ENCODE results near the gene ACCSL.

Gene ACCSL

DNA sequence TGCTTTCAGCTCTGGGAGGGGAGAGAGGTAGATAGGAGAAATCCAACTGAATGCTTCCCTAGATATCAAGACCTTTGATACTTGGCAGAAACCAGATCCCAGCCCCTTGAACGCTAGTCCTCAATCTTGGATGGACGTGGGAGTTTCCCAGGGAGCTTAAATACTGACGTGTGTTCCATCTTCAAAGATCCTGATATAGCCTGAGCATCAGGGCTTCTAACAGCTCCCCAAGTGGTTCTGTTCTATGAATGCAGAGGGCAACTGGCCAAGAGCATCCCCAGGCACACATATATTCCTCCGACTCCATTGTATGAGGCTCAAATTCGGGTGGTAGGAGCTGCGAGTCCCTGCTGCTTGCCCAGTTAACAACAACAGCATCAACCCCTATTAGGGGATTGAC lies 9.6 kb downstream of the ACCSL start:
- FAIRE-seq (no peak), DNase-seq (ENCODE audit: insufficient read length, low spot score) (no peak)

DNA sequence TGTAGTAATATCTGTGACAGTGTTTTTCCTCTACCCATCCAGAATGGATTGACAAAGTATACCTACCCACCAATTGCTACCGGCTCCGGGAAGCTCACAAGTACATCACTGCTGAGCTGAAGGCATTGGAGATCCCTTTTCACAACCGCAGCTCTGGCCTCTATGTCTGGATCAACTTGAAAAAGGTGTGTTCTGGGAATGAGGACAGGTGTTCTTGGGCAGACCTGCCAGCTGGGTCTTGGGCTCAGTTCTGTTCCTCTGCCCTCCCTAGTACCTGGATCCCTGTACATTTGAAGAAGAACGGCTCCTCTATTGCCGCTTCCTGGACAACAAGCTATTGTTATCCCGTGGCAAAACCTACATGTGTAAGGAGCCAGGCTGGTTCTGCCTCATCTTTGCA lies 10.5 kb downstream of the ACCSL start:
- no peak for TF ChIP-seq POLR2A (IDR thresholded peaks at IDR 0.05; ENCODE audit: low read depth, low read length)
- no peak for FAIRE-seq
- DNase-seq (ENCODE audit: insufficient read length, low spot score), result no peak

More for the DNA sequence above, 9.6 kb downstream of the ACCSL start:
- TF ChIP-seq POLR2A (IDR thresholded peaks at IDR 0.05; ENCODE audit: low read depth, low read length), result no peak

DNA sequence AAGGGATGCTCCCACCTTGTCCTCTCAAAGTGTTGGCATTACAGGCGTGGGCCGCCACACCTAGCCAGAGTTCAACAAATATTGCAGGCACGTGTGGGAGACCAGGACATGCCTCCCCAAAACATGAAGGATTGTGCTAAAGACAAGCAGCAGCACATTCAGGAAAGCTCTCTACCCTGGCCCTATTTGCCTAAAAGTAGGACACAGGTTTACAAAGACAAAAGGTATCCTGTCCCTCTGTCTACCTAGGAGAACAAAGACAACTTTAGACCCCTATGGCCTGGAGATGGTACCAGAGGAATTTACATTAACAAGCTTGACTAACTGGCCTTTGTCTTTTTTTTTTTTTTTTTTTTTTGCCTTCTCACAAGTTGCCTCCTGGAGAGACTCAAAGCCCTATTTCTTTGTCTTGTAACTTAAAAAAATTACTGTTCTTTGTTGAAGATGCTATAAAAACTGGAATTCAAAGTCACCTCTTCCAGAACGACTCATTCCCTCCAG lies 17.4 kb downstream of the ACCSL start:
- DNase-seq (ENCODE audit: insufficient read length, low spot score) (no peak), FAIRE-seq (no peak)
- no peak for TF ChIP-seq POLR2A (IDR thresholded peaks at IDR 0.05; ENCODE audit: low read depth, low read length)

DNA sequence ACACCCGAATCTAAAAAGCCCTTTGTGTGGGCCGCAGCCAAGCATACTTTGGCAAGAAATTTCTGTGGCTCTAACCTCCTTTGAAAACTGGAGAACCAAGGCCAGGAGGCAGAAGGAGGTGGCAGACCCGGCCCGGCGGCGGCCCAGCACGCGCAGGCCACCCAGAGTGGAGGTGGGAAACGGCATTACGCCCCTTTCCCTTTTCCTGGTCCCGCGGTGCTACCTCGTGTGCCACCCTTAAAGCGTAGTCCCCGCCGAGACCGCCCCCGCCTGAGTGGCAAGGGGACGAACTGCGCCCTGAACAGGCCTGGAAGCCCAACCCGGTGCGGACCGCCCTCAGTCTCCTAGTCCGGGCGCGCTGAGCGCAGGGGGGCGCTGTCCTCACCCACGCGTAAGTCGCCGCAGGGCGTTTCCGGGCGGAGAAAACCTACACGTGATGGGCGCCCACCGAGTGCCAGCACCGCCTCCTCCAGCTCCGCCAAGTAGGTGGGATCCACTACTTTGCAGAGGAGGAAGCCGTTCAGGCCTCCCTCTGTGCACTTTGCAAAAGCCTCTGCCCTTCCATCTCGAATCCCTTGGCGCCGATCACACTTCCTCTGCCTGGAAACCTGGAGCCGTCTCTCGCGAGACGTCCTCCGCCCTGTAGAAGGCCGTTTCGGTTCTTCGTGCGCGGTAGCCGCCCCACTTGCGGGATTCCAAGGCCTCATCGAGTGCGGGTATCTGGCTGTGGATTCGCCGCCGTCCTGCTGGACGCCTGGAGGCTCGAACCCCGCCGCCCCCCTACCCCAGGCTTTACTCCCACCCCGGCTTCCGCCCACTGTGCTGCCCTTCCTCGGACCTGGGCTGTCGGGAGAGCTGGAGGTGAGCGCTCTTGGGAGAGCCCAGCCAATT lies 18.3 kb downstream of the ACCSL start, which contains the start of gene ACCS:
Gene ACCS (plus strand): TSS at position 430 of the 891 bp plus-strand sequence. CDS start 1,358 bp downstream, outside the sequence.
- TF ChIP-seq POLR2A (IDR thresholded peaks at IDR 0.05; ENCODE audit: low read depth, low read length), result peak; percentile 74
- peak; percentile 65 for FAIRE-seq
- peak; percentile 95 for DNase-seq (ENCODE audit: insufficient read length, low spot score)

DNA sequence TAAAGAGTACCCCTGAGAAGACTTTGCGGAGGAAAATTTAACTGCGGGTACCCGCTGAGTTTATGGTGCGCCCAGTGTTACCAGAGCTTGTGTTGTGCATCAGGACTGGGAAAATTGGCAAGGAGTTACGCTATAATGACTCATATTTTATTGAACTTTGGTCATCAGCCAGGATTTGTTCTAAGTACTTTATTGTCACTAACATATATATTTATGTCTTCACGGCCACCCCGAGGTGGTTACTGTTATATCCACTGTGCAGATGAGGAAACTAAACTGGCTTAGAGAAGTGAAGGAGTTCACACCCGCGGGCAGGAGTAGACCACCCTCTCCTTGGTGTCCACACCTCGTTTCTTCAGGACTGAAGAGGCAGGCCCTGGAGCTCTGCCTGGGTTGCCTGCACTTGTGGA lies 19.0 kb downstream of the ACCSL start:
- FAIRE-seq (peak; percentile 50), DNase-seq (ENCODE audit: insufficient read length, low spot score) (peak; percentile 55)
- no peak for TF ChIP-seq POLR2A (IDR thresholded peaks at IDR 0.05; ENCODE audit: low read depth, low read length)

DNA sequence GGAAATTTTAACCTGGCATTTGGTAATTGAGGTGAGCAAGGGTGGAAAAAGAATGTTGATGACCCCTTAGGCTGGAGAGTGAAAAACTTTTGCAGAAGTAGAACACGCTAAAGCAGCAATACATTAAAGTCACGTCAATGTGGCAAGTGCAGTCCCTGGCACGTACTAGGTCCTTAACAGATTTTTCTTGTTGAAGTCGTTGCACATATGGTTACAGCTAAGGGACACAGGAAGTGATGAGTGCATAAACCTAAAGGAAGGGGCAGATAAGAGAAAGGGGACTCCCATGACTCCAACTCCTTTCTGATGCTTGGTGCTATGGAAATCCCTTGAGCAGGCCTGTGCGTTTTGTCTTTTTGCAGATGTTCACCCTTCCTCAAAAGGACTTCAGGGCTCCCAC lies 19.5 kb downstream of the ACCSL start:
- no peak for TF ChIP-seq POLR2A (IDR thresholded peaks at IDR 0.05; ENCODE audit: low read depth, low read length)
- FAIRE-seq (no peak), DNase-seq (ENCODE audit: insufficient read length, low spot score) (no peak)

DNA sequence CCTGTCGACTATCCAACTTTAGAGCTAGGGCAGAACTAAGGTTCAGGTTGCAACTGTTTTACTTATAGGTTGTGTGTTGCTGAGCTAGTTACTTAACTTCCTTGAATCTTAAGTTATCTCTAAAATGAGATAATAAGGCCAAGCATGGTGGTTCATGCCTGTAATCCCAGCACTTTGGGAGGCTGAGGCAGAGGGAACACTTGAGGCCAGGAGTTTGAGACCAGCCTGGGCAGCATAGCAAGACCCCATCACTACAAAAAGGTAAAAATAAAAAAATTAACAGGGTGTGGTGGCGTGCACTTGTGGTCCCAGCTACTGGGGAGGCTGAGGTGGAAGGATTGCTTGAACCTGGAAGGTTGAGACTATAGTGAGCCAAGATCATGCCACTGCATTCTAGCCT lies 20.4 kb downstream of the ACCSL start:
- TF ChIP-seq POLR2A (IDR thresholded peaks at IDR 0.05; ENCODE audit: low read depth, low read length), result no peak
- DNase-seq (ENCODE audit: insufficient read length, low spot score), result no peak
- FAIRE-seq, result no peak

DNA sequence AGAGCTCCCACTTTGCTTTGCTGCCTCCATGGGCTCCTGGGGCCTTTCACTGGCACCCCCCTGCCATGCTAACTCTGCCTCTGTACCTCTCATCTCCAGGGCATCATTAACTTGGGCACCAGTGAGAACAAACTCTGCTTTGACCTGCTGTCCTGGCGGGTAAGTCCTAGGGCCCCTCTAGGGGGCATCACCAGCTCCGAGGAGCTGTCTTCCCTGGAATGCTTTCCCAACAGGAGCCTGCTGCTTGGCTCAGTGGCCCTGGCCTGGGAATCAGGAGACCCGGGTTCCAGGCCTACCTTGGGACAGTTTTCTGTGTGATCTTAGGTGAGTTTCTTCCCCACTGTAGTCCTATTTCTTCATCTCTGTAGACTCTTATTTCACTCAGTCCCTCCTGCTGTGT lies 23.4 kb downstream of the ACCSL start:
- DNase-seq (ENCODE audit: insufficient read length, low spot score) (no peak), FAIRE-seq (no peak)
- TF ChIP-seq POLR2A (IDR thresholded peaks at IDR 0.05; ENCODE audit: low read depth, low read length), result no peak

DNA sequence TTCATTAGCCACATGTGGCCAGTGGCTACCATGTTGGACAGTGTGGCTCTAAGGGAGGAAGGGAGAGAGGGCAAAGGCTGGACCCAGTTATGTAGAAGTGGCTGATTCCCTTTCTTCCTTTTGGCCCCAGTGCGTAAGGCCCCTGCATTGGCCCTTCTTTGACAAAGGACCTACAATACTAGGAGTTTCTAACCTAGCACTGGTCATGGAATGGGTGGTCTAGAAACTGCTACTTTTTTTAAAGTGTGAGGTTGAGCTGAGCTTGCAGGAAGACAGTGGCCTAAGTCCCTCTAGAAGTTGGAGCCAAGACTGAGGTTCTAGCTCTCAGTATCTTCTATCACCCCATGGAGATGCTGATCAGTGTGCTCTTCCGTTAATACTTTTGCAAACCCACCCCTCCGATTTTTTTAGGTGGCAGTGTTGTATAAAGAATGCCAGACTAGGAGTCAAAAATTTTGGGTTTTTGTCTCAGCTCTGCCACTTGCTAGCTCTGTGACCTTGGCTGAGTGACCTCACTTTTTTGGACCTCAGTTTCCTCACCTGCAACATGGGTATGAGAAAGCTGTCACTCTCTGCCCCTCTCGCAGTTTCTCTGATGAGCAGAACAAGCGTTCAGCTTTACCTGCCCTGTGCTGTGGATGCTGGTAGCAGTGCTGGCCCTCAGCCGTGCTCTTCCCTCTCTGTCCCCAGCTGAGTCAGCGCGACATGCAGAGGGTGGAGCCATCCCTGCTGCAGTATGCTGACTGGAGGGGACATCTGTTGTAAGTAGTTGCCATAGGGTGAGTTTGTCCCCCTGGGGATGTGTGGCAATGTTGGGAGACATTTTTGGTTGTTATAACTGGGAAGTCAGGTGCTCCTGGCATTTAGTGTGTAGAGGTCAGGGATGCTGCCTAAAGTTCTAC lies 25.2 kb downstream of the ACCSL start:
- TF ChIP-seq POLR2A (IDR thresholded peaks at IDR 0.05; ENCODE audit: low read depth, low read length), result no peak

DNA sequence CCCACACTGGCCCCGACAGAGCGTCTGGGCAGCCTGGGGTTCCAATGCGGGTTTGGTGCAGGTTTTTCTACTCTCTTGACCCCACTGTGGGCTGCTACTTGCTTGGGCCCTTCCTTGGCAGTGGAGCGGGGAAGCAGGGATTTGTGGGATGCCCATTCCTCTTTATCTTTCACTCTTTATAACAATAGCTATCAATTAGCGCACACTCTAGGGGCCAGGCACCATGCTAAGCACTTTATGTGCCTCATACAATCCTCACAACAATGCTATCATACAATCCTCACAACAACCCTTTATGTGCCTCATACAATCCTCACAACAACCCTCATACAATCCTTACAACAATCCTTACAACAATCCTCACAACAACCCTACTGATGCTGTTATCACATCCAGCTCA lies 31.0 kb downstream of the ACCSL start:
- no peak for DNase-seq (ENCODE audit: insufficient read length, low spot score)
- FAIRE-seq, result no peak
- TF ChIP-seq POLR2A (IDR thresholded peaks at IDR 0.05; ENCODE audit: low read depth, low read length), result no peak

More for the DNA sequence above, 25.2 kb downstream of the ACCSL start:
- DNase-seq (ENCODE audit: insufficient read length, low spot score) (no peak), FAIRE-seq (no peak)

DNA sequence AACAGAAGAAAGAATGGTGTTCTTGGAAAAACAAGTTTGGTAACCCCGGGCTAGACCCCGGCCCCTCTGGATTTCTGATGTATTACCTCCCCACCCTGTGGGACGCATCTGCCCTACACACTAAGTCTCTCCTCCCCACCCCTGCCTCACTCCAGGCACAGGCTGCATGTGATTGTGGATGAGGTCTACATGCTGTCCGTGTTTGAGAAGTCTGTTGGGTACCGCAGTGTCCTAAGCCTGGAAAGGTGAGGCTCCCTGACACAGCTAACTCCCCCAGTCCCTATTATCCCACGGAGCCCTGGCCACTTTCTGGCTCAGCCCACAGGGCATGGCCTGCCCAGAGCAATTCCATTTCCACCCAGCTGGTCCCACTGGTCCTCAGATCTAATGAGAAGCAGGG lies 31.6 kb downstream of the ACCSL start:
- FAIRE-seq, result no peak
- TF ChIP-seq POLR2A (IDR thresholded peaks at IDR 0.05; ENCODE audit: low read depth, low read length), result no peak
- no peak for DNase-seq (ENCODE audit: insufficient read length, low spot score)

DNA sequence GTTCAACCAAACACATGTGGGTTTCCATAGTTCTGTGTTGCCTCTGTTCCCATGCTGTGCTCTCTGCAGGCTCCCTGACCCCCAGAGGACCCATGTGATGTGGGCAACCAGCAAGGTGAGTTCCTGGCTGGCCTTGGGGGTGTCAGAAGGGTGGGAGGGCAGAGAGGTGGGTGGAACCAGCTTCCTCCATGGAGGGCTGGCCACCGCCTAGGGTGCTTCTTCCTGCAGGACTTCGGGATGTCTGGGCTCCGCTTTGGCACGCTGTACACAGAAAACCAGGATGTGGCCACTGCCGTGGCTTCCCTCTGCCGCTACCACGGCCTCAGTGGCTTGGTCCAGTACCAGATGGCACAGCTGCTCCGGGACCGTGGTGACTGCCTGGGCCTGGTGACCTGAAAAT lies 33.2 kb downstream of the ACCSL start:
- TF ChIP-seq POLR2A (IDR thresholded peaks at IDR 0.05; ENCODE audit: low read depth, low read length), result no peak
- DNase-seq (ENCODE audit: insufficient read length, low spot score) (no peak), FAIRE-seq (no peak)

DNA sequence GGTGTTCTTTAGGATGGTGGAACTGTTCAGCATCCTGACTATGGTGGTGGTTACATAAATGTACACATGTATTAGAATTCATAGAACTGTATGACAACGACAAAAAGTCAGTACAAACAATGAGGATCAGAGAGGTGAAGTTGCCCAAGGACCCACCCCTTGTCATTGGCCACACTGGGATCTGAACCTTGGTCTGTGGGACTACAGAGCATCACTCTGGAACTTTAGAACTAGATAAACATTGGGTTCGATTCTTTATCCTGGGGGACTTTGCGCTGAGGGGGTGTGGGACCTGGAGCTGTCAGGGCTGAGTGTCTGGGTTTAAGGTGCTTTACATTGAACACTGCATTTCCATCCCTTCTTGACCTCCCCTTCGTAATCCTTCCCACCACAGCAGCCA lies 34.9 kb downstream of the ACCSL start:
- FAIRE-seq, result no peak
- TF ChIP-seq POLR2A (IDR thresholded peaks at IDR 0.05; ENCODE audit: low read depth, low read length), result no peak

DNA sequence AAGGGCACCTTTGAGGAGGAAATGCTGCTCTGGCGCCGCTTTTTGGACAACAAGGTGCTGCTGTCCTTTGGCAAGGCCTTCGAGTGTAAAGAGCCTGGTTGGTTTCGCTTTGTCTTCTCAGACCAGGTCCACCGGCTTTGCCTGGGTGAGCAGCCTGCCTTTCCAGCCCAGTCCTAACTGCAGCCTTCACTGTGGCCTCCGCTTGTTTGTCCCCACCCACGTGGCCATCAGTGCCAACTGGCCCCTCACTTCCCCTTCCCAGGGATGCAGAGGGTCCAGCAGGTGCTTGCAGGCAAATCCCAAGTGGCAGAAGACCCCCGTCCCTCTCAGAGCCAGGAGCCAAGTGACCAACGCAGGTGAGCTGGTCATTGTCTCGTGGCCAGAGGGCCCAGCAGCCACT lies 35.7 kb downstream of the ACCSL start:
- DNase-seq (ENCODE audit: insufficient read length, low spot score), result no peak
- no peak for FAIRE-seq
- no peak for TF ChIP-seq POLR2A (IDR thresholded peaks at IDR 0.05; ENCODE audit: low read depth, low read length)

More for the DNA sequence above, 34.9 kb downstream of the ACCSL start:
- DNase-seq (ENCODE audit: insufficient read length, low spot score), result no peak
